Fibroblast of pulmonary artery (primary cell): ENCODE results near the gene AIRE.
"Not testable (repeated sequence)": the region's sequence is repeated elsewhere in the genome, so short reads cannot be mapped to it uniquely, and the experiment has no call there.

Experiments
- DNase-seq: peaks from one replicate; pipeline ENCODE4 v3.0.0-alpha.2; 2010; ENCODE audit warnings: low read depth
- H3K4me3 ChIP-seq: replicated peaks from 2 replicates; pipeline ENCODE4 v1.5.1; 2011; ENCODE audit warnings: low read depth, mild to moderate bottlenecking, control low read depth, low read length, moderate library complexity
- CTCF ChIP-seq: IDR thresholded peaks from 2 replicates; pipeline ENCODE4 v1.5.1; 2011; ENCODE audit warnings: mild to moderate bottlenecking, control low read depth, low read length, inconsistent platforms; ENCODE audit errors: missing control alignments

Gene AIRE

DNA sequence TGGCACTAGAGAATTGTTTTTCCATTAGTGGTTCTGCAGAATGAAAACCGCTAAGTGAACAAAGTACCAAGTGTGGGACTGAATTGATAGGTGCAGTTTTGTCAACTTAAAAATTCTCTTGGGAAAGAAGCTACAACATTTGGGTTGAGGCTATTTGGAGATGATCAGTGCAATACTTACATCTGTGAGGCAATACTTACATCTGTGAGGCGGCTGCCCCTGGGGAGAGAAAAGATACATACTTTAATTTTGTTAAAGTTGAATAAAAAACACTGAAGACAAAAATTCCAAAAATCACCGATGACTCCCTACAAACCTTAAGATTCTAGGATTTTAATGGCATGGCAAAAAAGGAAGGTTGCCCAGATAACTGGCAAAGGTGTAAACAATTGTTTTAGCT, 51.8 kb downstream of the AIRE start:
- no peak for TF ChIP-seq CTCF
- no peak for DNase-seq
- no peak overlapping the region for H3K4me3 ChIP-seq

GRCh38 chr21:44337941-44338895, 52.5 kb downstream of the AIRE start:
- DNase-seq: peak; percentile 50
- peak; percentile 45 for TF ChIP-seq CTCF
- H3K4me3 ChIP-seq: peak overlapping the region; percentile 52

GRCh38 chr21:44338971-44339910, 53.6 kb downstream of the AIRE start, which contains the start of gene CFAP410:
TSS of gene CFAP410 (minus strand) at chr21:44339390. CDS start at chr21:44339194, 196 bp downstream.
- TF ChIP-seq CTCF: no peak
- H3K4me3 ChIP-seq: peak within 1 kb of the TSS; percentile 96
- peak; percentile 96 for DNase-seq

GRCh38 chr21:44341726-44342458, 56.2 kb downstream of the AIRE start:
- H3K4me3 ChIP-seq, DNase-seq: not testable (repeated sequence)

DNA sequence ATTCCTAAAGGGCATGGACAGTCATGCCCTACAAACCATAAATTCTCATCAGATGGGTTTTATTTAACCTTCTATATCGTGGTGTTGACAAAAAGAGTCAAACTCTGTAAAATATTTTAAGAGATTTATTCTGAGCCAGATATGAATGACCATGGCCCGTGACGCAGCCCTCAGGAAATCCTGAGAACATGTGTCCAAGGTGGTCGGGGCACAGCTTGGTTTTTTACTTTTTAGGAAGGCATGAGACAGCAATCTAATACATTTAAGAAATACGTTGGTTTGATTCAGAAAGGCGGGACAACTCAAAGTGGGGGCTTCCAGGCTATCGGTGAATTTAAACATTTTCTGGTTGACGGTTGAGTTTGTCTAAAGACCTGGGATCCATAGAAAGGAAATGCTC, 57.3 kb downstream of the AIRE start:
- not testable (repeated sequence) for DNase-seq, H3K4me3 ChIP-seq

DNA sequence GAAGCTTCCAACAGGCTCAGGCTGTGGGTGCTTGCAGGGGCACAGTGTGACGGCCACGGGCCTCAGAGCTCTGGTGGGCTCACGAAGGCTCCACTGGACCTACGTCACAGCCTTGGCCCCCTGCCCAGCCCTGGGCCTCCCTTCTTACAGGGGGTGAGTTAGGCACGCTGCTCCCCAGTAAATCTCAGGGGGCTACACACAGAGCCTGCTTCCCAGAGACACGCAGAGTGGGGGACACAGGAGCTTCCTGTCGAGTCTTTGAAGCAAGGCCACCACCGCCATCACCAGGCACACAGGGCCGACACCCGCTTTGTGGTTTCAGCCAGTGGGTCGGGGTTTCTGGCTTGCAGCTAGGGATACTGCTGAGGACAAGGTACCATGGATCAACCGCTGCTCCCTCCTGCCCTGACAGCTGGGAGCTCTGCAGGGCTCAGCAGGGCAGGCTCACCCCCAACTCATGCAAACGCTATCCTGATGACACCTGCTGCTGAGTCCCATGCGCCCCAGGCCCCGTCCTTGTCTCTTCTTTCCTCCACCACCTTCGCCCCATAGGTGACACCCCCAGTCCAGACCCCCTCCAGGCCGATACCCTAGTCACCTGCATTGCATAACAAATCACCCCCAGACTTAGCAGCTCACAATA, 59.0 kb downstream of the AIRE start:
- DNase-seq: no peak
- no peak overlapping the region for H3K4me3 ChIP-seq
- no peak for TF ChIP-seq CTCF

GRCh38 chr21:44345495-44345894, 59.8 kb downstream of the AIRE start:
- DNase-seq: no peak
- no peak for TF ChIP-seq CTCF
- H3K4me3 ChIP-seq: no peak overlapping the region
